Measurements from ENCODE around the gene CXorf65.

CXorf65 gene

DNA sequence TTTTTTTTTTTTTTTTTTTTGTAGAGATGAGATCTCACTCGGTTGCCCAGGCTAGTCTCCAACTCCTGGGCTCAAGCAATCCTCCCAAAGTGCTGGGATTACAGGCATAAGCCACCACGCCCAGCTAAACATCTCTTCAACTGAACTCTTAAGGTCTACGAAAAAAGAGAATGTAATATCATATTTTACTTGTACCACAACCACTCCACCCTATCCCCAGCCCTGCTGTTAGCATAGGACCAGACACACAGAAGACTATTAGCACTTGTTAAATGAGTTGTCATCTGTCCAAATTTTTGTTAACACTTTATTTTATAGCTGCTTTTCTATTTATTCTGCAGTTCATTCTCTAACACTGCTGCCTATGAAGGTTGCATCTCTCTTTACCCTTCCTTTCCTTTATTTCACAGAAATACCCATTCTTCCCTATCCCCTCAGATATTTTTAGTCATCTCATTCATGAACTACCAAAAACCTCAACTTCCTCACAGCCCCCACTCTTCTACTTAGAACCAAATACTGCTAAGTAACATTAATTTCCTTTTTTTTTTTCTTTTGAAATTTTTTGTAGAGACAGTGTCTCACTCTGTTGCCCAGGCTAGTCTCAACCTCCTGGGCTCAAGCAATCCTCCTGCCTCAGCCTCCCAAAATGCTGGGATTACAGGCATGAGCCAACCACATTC lies 48.6 kb downstream of the CXorf65 start:
- no peak for DNase-seq

DNA sequence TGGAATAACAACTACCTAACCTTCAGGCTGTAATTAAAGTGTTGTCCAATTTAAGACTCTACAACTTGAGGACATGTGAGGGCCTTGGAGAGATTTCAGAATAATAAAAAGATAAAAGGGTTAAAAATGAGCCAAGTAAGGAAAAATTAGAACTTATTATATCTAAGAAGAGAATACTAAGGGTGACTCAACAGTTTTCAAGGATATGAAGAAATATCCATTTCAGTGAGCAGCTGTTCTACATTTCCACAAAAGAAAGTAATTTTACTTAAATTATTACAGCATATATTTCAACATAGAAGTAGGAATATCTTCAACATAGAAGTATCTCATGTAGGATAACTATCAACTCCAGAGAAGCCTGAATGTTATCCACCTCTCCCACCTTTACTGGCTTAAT lies 49.7 kb downstream of the CXorf65 start:
- DNase-seq, result peak; percentile 5

All from fibroblast of skin of right quadriceps (primary cell).